Activated B cell treated with CpG ODN at 0.5 μM for 24 hours (primary cell): ENCODE data around the gene MALRD1. TPM values are rescaled to one million over a fixed set of nuclear protein-coding genes. Genes with fewer than 3 reads are reported as not detected.

ENCODE experiments used
- ATAC-seq: fragments of 200-7000 bp; cut with Tn5 transposase; one replicate; pipeline ENCODE4 v1.10.0; 2021; ENCODE audit warnings: low read depth, mild to moderate bottlenecking, moderate library complexity
- CTCF ChIA-PET: fragments of 350-600 bp; sonication (Branson Sonifier 250); formaldehyde crosslinking; loops from one replicate; lab custom pipeline; 2021; ENCODE audit warnings: antibody characterized with exemption; lab: Charles Lee
- POLR2A ChIA-PET: fragments of 350-600 bp; sonication (Branson Sonifier 250); formaldehyde crosslinking; loops from one replicate; lab custom pipeline; 2021; ENCODE audit warnings: antibody characterized with exemption; lab: Charles Lee
- DNase-seq: peaks from one replicate; pipeline ENCODE4 v3.0.0; 2022
- H3K27ac Mint-ChIP-seq: one replicate; pipeline ENCODE4 v1.8.0; 2020; ENCODE audit warnings: mixed read lengths
- H3K27me3 Mint-ChIP-seq: one replicate; pipeline ENCODE4 v1.8.0; 2021; ENCODE audit warnings: mixed read lengths
- H3K36me3 Mint-ChIP-seq: one replicate; pipeline ENCODE4 v1.8.0; 2021; ENCODE audit warnings: low read depth, mixed read lengths
- H3K4me1 Mint-ChIP-seq: one replicate; pipeline ENCODE4 v1.8.0; 2021; ENCODE audit warnings: mixed read lengths
- H3K4me3 Mint-ChIP-seq: one replicate; pipeline ENCODE4 v1.8.0; 2020; ENCODE audit warnings: mild to moderate bottlenecking, mixed read lengths
- H3K9me3 Mint-ChIP-seq: one replicate; pipeline ENCODE4 v1.8.0; 2020; ENCODE audit warnings: mixed read lengths
- intact Hi-C: fragments of 100-400 bp; cut with micrococcal nuclease; formaldehyde crosslinking; loops from one replicate; pipeline ENCODE4 v1.15.1; 2024
- total RNA-seq: library from RNA; stranded (reverse); gene quantifications from 2 replicates; pipeline ENCODE4 v1.2.3, GENCODE V29; 2022
- TF ChIP-seq, protein P1 (sequence below): fragments of 200-600 bp; IDR thresholded peaks from one replicate; pipeline ENCODE4 v1.8.0; 2022; ENCODE audit warnings: antibody characterized with exemption, mild to moderate bottlenecking

MALRD1 gene
- not detected in 2 replicates for total RNA-seq

DNA sequence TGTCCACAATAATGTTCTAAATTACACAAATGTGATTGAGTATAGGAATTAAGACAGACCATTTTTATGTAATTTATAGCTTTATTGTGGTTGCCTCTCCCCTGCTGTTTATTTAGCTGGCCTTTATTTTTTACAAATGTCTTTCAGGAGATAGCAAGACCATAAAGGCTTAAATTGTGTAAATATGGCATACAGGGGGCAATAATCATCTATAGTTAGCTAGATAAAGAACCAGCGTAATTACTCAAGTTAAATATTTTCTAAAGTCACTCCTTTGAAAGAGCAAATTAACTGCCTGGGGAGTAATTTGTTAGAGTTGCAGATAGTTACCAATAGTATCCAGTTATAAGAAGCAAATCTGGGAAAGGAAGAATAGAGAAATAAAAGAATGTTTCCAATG, at the start of gene MALRD1:
TSS of gene MALRD1 (plus strand) at position 313 of the 400 bp plus-strand sequence. CDS start 138 bp downstream, outside the sequence.
- no peak for ATAC-seq
- Mint-ChIP-seq H3K27ac (no peak within 1 kb of the TSS), H3K27me3 (no peaks in the 10 kb centered on the region), H3K4me1 (no peaks in the 10 kb centered on the region), H3K9me3 (peaks cover 2% of the 10 kb centered on the region), H3K4me3 (no peak within 1 kb of the TSS), H3K36me3 (no peaks in the 10 kb centered on the region)
- intact Hi-C loops: no loop called here
- DNase-seq: no peak
- ChIA-PET POLR2A (no interaction called here), CTCF (no interaction called here)
- TF ChIP-seq, protein P1, sequence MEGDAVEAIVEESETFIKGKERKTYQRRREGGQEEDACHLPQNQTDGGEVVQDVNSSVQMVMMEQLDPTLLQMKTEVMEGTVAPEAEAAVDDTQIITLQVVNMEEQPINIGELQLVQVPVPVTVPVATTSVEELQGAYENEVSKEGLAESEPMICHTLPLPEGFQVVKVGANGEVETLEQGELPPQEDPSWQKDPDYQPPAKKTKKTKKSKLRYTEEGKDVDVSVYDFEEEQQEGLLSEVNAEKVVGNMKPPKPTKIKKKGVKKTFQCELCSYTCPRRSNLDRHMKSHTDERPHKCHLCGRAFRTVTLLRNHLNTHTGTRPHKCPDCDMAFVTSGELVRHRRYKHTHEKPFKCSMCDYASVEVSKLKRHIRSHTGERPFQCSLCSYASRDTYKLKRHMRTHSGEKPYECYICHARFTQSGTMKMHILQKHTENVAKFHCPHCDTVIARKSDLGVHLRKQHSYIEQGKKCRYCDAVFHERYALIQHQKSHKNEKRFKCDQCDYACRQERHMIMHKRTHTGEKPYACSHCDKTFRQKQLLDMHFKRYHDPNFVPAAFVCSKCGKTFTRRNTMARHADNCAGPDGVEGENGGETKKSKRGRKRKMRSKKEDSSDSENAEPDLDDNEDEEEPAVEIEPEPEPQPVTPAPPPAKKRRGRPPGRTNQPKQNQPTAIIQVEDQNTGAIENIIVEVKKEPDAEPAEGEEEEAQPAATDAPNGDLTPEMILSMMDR: no peak

GRCh38 chr10:19003341-19003740, 45.3 kb upstream of the MALRD1 start:
- intact Hi-C loops: no loop called here
- ATAC-seq (no peak), DNase-seq (no peak)
- Mint-ChIP-seq H3K9me3 (peaks cover 6% of the 10 kb centered on the region), H3K36me3 (no peaks in the 10 kb centered on the region), H3K4me3 (no peak overlapping the region), H3K27me3 (no peaks in the 10 kb centered on the region), H3K4me1 (no peaks in the 10 kb centered on the region), H3K27ac (no peak overlapping the region)
- TF ChIP-seq, protein P1: no peak
- CTCF ChIA-PET: no interaction called here
- POLR2A ChIA-PET: no interaction called here

DNA sequence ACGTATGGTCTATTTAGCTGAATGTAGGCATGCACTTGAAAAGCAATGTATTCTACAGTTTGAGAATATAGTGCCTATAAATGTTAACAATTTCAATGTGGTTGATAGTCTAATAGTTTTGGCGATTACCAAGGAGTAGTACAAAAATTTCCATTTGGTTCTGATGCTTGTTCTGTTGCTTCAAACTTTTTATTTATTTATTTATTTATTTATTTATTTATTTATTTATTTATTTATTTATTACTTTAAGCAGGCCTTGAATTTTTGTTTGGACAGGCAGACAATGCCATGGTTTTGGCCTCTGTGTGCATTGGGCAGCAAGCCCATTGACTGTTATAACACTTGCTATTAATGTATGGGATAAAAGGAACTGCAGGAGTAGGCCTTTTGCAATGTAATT, 36.5 kb upstream of the MALRD1 start:
- Mint-ChIP-seq H3K9me3 (peaks cover 9% of the 10 kb centered on the region), H3K4me1 (no peaks in the 10 kb centered on the region), H3K36me3 (no peaks in the 10 kb centered on the region), H3K4me3 (no peak overlapping the region), H3K27me3 (no peaks in the 10 kb centered on the region), H3K27ac (no peak overlapping the region)
- CTCF ChIA-PET: no interaction called here
- no peak for DNase-seq
- TF ChIP-seq, protein P1: no peak
- no peak for ATAC-seq
- intact Hi-C loops: no loop called here
- POLR2A ChIA-PET: no interaction called here

DNA sequence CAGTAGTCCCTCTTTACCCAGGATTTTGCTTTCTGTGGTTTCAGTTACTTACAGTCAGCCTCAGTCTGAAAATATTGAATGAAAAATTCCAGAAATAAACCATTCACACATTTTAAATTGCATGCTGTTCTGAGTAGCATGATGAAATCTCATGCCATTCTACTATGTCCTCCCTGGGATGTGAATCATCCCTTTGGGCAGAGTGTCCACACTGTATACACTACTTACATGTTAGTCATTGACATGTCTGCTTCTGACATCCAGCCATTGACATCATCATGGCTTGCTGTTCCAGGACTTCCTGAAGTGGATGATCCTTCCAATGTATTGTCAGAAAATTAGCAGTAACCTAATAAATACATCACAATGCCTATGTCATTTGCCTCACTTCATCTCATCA, 34.6 kb upstream of the MALRD1 start:
- no peaks in the 10 kb centered on the region for H3K36me3 Mint-ChIP-seq
- no peak for ATAC-seq
- ChIA-PET POLR2A (no interaction called here), CTCF (no interaction called here)
- peaks cover 11% of the 10 kb centered on the region for H3K9me3 Mint-ChIP-seq
- no peak overlapping the region for H3K27ac Mint-ChIP-seq
- TF ChIP-seq, protein P1: no peak
- H3K4me1 Mint-ChIP-seq: no peaks in the 10 kb centered on the region
- H3K27me3 Mint-ChIP-seq: no peaks in the 10 kb centered on the region
- H3K4me3 Mint-ChIP-seq: no peak overlapping the region
- intact Hi-C loops: no loop called here
- no peak for DNase-seq

DNA sequence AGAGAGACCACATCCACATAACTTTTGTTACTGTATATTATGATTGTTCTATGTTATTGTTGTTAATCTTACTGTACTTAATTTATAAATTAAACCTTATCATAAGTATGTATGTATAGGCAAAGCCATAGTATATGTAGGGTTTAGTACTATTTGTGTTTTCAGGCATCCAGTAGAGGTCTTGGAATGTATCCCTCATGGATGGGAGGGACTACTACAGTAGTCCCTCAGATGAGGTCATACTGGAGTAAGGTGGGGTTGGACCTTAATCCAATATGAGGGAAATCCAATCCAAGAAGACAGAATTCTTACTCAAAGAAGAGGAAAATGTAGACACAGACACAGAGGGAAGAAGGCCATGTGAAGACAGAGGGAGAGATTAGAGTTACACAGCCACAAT, 34.1 kb upstream of the MALRD1 start:
- no peak for DNase-seq
- peaks cover 11% of the 10 kb centered on the region for H3K9me3 Mint-ChIP-seq
- no peak overlapping the region for H3K4me3 Mint-ChIP-seq
- H3K4me1 Mint-ChIP-seq: no peaks in the 10 kb centered on the region
- intact Hi-C loops: no loop called here
- H3K27me3 Mint-ChIP-seq: no peaks in the 10 kb centered on the region
- CTCF ChIA-PET: no interaction called here
- no peaks in the 10 kb centered on the region for H3K36me3 Mint-ChIP-seq
- H3K27ac Mint-ChIP-seq: no peak overlapping the region
- no peak for ATAC-seq
- TF ChIP-seq, protein P1: no peak
- POLR2A ChIA-PET: no interaction called here
